ENCODE results near the gene GALNT17. TPM values are rescaled to one million over a fixed set of nuclear protein-coding genes. Genes with fewer than 3 reads are reported as not detected.

The GALNT17 gene
- total RNA-seq = 1.7 TPM

- no peak for DNase-seq (ENCODE audit: low spot score)
Measured at GRCh38 chr7:71132127-71132376, at the start of gene GALNT17. Gene GALNT17 (plus strand): TSS chr7:71132144.

GRCh38 chr7:71095266-71095860 lies 36.6 kb upstream of the GALNT17 start:
- DNase-seq (ENCODE audit: low spot score) = no peak

- no peak for DNase-seq (ENCODE audit: low spot score)
Measured at GRCh38 chr7:71096351-71096750, 35.6 kb upstream of the GALNT17 start.

GRCh38 chr7:71106226-71106625 lies 25.7 kb upstream of the GALNT17 start:
- no peak for DNase-seq (ENCODE audit: low spot score)

DNA sequence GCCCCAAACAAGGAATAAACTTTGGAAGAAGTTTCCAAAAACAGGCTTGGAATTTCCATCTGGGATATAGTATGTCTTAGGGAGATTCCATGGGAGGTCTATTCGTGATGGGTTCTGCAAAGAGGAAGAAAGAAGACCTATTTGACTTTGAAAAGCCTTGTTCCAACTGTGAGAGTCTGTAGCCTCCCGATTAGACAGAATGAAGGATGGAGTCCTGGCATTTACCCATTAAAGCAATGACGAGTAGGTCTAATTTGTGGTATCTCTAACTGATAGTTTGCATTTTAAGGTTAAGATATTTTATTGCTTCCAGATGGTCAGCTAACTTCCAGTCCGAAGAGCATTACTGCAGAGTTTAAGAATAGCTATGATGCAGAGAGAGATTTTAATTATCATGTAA lies 19.5 kb upstream of the GALNT17 start:
- DNase-seq (ENCODE audit: low spot score) = no peak

DNA sequence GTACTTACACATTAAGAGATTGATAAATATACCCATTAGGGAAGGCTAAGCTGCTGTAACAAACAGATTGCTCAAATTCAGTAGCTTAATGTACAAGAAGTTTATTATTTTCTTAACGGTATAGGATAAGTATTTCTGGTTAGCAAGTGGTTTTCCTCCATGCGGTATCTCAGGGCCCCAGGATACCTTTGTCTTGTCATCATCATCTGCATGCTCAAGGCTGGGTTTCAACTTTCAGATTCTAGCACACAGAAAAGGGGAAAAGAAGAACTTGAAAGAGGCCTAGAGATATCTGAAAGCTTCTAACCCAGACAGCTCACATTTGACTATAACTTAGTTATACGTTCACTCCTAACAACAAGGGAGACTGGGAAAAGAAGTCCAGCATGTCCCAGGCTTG lies 11.8 kb upstream of the GALNT17 start:
- no peak for DNase-seq (ENCODE audit: low spot score)

- DNase-seq (ENCODE audit: low spot score) = no peak
Measured at GRCh38 chr7:71129126-71129525, 2.8 kb upstream of the GALNT17 start.

GRCh38 chr7:71130031-71130679 lies 1.8 kb upstream of the GALNT17 start:
- DNase-seq (ENCODE audit: low spot score) = no peak

- peak; percentile 14 for DNase-seq (ENCODE audit: low spot score)
Measured at GRCh38 chr7:71131256-71132126, 453 bp upstream of the GALNT17 start.

DNA sequence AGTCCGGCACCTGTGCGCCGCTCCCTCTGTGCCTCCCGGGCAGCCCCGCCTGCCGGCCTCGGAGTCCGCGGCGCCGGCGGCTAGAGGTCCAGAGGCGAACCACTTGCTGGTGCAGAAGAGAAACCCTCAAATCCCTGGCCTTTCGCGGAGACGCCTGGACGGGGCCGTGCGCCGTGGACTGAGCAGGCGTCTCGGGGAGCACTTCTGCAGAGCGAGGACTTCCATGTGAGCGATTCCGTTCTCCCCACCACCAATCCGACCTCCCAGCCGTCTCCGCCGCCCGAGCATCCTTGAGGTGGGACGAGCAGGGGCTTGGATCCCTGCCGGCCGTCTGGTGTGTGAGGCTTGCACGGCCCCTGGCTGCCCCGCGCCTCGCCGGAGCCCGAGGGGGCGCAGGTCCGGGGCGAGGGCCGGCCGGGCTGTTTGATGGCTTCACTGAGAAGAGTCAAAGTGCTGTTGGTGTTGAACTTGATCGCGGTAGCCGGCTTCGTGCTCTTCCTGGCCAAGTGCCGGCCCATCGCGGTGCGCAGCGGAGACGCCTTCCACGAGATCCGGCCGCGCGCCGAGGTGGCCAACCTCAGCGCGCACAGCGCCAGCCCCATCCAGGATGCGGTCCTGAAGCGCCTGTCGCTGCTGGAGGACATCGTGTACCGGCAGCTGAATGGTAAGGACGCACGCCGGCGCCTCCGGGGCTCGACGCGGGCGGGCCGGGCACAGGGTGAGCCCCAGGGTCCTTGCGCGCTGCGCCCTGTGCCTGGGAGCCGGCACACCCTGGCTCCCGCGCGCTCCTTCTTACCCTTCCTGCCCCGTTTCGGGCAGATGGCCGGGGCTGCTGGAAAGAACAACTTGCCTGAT lies 660 bp downstream of the GALNT17 start:
- no peak for DNase-seq (ENCODE audit: low spot score)

DNA sequence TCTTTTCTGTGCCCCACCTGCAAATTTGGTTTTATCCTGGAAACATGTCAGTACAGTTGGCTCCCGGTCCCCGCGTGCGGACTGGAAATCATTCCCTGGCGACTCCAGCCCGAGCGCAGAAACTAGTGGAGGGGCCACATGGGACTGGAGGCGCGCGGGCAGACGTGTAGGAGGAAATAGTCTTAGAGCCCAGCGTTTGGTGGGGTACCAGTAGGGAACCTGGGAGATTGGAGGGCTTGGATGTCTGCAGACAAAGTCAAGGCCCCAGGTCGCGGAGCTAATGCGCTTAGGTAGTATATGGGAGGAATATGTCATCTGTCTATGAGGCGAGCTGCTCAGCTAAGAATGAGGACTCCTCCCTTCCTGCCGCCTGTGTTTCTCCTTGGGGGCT lies 1.3 kb downstream of the GALNT17 start:
- no peak for DNase-seq (ENCODE audit: low spot score)

GRCh38 chr7:71133856-71134255 lies 1.9 kb downstream of the GALNT17 start:
- DNase-seq (ENCODE audit: low spot score) = no peak

DNA sequence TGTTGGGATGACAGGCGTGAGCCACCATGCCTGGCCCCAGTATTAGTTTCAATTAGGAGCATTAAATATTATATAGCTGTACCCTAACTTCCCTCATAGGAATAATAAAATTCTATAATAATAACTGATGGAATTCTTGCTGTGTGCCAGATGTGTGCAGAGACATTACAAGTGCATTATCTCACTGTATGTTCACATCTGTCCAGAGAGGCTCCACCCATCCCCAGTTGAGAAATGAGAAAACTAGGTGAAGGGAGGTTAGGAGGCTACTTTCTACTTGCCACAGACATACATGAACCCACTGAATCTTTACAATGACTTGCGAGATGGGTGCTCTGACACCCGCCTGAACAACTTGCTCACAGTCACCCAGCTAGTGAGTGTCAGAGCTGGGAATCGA lies 3.2 kb downstream of the GALNT17 start:
- DNase-seq (ENCODE audit: low spot score) = no peak

- DNase-seq (ENCODE audit: low spot score) = no peak
Measured at GRCh38 chr7:71135663-71136062, 3.7 kb downstream of the GALNT17 start.

DNA sequence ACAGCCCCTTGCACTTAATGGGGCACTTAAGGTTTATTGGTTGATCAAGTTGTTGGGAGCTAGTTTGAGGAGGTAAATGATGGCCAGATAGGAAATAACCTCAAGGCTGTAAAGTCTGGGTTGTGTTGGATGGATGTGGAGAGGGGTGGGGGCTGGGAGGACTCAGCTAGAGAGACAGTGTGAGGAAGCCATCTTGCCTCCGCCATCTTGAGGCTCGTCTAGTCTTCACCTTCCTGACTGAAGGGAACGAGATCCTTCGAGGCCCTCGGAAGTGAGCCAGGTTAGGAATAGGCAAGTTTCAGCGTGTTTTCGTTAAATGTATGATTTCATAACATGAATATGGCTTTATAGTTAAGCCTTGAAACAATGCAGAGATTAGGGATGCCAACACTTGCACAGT lies 5.5 kb downstream of the GALNT17 start:
- no peak for DNase-seq (ENCODE audit: low spot score)

- DNase-seq (ENCODE audit: low spot score) = no peak
Measured at GRCh38 chr7:71140264-71140663, 8.3 kb downstream of the GALNT17 start.

DNA sequence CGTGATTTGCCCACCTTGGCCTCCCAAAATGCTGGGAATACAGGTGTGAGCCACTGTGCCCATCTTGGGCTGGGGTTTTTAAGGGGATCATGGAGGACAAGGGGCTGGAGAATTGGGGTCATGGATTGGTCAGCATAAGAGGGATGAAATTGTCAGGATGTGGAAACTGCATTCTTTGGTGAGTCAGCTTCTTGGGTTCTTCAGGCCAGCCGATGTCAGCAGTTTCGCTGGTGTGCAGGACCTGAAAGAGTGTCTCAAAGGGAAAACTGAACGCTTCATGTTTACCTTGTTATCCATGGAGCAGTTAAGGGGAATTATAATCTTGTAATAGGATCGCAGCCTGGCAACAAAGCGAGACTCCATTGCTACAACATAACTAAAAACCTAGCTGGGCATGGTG lies 13.0 kb downstream of the GALNT17 start:
- no peak for DNase-seq (ENCODE audit: low spot score)

DNA sequence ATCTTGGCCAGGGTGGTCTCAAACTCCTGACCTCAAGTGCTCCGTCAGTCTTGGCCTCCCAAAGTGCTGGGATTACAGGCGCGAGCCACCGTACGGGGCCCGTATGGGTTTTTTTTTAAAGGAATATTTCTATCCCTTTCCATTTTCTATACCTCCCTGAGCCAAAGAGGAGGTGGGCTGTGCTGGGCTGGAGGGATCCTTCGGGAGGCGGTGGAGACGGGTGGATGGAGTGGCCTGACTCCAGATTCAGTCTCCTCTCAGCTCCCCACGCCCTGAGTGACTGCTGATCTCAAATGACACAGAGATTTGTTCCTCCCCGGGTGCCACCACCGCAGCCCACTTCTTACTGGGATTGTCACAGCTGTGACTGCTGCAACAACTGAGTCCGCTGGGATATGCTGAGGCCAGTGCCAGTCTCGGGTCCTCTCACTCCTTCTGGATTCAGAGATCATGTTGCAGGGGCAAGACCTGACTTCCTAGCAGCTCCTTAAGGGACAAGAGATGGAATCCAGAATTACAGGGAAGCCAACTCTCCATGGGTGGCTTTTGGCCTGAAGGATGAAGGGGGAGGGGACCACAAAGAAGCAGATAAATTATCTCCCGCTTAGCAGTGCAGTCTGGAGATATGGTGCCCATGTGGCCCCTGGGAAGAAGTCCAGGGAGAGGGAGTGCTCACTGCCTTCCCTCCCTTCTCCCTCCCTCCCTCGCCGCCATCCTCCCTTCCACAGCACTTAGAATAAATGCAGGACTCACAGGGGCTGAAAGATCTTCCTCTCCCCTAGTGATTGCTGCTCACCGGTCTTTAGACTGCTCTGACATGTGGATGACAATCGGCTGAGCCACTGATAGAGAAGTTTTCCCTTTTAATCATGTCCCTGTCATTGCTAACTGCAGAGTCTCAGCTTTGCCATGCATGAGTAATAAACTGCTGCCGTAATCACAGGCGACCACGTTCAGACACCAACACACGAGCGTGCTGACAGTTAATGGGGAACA lies 14.3 kb downstream of the GALNT17 start:
- DNase-seq (ENCODE audit: low spot score) = no peak

DNA sequence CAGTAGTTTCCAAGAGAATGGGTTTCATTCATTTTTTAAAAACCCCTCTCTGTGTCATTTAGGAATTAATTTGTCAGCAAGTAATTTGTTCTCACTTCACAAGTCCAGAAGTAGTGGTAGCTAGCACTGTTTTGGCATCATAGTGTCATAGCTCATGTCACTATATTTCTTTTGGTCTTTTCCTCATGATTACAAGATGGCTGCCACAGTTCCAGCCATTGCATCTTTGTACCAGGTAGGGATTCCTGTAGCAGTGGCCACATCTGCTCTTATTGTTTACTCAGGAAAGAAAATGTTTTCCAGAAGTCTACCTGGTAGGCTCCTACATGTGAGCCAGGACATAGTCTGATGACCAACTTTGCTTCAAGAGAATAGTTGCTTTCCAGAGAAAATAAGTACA lies 16.2 kb downstream of the GALNT17 start:
- no peak for DNase-seq (ENCODE audit: low spot score)

GRCh38 chr7:71155236-71155635 lies 23.3 kb downstream of the GALNT17 start:
- no peak for DNase-seq (ENCODE audit: low spot score)

DNA sequence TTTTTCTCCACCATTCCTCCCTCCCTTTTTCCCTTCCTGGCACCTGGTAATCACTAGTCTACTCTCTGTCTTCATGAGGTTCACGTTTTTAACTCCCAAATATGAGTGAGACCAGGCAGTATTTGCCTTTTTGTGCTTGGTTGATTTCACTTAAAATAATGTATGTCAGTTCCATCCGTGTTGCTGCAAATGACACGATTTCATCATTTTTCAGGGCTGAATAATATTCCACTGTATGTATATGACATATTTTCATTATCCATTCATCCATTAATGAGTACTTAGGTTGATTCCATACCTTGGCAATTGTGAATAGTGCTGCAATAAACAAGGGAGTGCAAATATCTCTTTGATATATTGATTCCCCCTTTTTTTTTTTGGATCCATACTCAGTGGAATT lies 25.8 kb downstream of the GALNT17 start:
- DNase-seq (ENCODE audit: low spot score) = no peak
